ENCODE data around the gene IL19.
"Not testable (repeated sequence)": the region's sequence is repeated elsewhere in the genome, so short reads cannot be mapped to it uniquely, and the experiment has no call there.

The IL19 gene

DNA sequence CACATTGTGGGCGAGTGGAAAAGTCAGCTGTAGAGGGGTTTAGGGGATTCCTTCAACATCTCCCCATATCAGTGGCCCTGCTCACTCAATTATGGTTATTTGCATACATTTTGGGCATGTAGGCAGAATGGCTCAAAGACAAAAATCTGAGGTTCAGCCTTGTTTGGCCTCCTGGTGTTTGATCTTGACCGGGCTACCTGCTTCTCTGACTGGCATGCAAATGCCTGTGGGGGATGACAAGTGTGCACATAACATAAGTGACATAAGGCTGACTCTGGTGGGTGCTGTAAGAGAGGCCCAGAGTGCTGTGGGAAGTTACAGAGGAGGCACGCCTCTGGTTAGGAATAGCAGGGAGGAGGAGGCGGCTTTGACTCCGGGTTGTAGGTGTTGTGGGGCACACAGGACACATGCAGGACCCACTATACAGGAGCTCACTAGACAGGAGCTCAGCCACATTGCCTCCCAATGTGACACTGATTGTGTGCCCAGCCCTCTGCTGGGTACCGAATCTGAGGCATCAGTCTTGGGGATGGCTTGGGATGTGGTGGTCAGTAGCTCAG, 29.4 kb upstream of the IL19 start:
- DNase-seq (ENCODE audit: low read depth): no peak

DNA sequence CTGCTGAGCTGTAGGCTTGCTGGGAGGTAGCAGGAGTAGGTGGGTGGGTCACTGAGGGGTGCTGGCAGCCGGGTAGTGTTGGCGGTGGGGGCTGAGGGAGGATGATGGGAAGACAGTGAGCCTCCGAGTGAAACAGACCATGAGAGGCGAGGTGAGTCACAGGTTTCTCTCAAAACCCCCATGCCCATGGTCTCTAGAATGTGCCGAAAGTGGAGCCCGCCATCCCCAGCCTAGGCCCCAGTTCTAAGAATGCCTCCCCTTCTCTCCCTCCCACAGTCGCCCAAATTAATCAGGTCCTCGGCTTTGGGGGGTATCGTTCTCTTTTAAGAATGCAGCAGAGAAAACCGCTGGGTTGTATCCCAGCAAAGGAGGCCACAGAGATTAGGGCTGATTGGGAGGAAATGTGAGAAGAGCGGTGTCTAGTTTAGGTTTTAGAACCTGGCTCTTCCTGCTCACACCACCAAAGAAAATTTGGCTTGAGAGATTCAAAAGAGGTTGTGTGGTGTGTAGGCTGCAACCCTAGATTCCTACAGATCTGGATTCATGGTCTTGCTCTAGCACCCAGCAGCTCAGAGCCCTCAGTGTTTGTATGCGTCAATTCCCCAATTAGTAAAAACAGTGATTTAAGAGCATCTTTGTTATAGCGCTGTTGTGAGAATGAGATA, 27.7 kb upstream of the IL19 start:
- DNase-seq (ENCODE audit: low read depth): no peak

DNA sequence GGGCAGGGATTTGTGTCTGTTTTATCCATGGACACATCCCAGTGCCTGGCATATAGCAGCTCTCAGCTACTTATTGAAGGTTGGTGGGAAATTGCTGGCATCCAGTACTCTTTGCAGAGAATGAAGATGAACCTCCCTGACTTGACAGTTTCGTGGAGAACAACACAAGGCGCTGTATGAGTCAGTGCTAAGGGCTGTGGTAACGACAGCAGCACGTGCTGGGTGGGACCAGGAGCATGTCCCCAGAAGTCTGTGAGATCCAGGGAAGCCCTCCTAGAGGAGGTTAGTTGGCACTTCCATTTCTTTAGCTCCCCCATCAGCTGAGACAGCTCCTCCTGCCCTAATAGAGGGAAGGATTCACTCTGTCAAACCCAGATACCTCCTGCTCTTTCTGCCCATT, 25.9 kb upstream of the IL19 start:
- DNase-seq (ENCODE audit: low read depth): no peak

DNA sequence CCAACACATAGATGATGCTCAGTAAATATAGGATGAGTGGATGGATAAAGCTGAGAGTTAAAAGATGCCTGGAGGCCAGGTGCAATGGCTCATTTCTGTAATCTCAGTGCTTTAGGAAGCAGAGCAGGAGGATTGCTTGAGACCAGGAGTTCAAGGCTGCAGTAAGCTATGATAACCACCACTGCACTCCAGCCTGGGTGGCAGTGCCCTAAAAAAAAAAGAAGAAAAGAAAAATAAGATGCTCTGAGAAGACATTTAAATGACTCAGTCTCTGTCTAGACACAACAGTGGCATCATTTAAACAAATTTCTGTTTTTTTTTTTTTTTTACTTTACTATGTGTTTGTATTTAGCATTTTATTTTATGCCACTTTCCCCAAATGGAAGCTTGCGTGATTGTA, 25.3 kb upstream of the IL19 start:
- DNase-seq (ENCODE audit: low read depth): no peak

DNA sequence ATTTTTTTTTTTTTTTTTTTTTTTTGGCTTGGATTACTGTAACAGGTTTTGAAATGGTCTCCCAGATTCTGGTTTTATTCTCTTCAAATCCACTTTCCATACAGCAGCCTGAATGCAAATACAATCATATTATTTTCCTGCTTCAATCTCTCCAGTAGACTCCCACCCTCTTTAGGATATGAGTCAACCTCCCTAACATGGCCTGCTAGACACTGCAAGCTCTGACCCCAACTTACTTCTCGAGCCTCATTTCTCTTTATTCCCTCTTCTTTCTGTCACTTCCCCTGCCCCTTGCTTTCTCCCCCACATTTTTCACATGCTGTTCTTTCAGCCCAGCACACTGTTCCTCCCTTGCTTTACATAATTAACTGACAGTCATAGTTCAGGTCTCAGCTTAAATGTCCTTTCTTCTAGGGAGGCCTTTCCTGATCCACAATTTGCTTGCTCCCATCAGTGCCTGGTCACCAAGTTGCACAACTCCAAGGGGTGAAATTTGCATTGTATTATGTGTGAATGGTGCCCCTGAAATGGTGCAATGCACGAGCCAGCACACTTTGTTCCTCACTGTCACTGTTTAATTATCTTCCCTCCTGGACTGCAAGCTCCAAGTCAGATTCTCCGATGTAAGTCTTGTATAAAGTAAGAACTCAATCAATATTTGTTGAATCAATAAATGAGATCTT, 22.1 kb upstream of the IL19 start:
- DNase-seq (ENCODE audit: low read depth): no peak

DNA sequence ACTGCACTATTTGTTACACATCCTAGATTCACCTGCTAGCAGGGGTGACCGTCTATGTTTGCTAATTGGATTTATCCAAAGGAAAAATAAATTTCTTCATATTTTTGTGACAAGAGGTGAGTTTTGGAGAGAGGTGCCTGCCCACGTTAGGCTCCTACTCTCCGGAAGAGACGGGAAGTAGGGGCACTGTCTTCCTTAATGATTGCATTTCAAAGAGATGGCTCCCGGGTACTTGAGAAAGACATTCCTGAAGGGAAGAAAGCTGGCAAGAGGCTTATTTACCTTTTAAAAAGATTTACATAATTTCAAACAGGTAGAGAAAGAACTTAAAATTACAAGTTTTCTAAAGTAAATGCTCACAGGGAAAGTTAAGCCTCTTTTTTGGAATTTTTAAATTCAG, 18.7 kb upstream of the IL19 start:
- DNase-seq (ENCODE audit: low read depth): no peak

DNA sequence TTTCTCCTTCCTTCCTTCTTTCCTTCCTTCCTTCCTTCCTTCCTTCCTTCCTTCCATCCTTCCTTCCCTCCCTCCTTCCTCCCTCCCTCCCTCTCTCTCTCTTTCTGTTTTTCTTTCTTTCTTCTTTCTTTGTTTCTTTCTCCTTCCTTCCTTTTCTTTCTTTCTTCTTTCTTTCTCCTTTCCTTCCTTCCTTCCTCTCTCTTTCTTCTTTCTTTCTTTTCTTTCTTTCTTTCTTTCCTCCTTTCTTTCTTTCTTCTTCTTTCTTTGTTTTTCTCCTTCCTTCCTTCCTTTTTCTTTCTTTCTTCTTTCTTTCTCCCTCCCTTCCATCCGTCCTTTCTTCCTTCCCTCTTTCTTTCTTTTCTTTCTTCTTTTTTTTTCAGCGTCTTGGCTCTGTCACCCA, 18.1 kb upstream of the IL19 start:
- no peak for DNase-seq (ENCODE audit: low read depth)

DNA sequence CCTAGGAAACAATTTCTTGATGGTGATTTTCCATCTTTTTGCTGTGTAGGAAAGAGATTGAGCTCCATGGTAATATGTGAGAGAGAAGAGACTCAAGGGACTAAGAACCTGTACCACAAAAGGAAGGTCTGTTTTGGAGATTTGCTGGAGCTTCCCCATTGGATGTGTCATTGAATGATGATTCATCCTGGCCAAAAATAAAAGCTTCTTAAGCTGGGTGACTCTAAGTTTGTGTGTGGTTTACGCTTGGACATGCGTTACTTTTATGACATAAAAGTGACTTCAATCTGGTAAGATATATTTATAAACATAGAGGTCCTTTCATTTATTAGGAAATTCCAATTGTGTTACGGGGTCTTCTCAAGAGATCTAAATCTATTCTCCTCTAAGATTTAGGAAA, 17.4 kb upstream of the IL19 start:
- DNase-seq (ENCODE audit: low read depth): no peak

DNA sequence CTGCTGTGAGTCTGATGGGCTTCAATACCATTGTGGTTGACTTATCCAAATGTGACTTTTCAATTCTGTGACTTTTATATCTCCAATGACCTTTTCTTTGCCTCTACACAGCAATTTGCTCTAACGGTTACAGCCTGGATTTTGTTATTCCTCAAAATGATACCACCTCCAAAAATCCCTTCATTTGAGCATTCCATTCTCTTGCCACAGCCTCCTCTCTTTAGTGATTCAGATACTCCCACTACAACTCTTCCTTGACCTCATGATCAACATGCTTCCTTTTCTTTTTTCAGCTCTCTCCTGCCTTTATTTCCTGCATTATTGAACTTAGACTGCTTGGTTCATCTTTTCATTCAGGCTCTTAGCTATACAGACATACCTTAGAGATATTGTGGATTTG, 16.6 kb upstream of the IL19 start:
- DNase-seq (ENCODE audit: low read depth): no peak

DNA sequence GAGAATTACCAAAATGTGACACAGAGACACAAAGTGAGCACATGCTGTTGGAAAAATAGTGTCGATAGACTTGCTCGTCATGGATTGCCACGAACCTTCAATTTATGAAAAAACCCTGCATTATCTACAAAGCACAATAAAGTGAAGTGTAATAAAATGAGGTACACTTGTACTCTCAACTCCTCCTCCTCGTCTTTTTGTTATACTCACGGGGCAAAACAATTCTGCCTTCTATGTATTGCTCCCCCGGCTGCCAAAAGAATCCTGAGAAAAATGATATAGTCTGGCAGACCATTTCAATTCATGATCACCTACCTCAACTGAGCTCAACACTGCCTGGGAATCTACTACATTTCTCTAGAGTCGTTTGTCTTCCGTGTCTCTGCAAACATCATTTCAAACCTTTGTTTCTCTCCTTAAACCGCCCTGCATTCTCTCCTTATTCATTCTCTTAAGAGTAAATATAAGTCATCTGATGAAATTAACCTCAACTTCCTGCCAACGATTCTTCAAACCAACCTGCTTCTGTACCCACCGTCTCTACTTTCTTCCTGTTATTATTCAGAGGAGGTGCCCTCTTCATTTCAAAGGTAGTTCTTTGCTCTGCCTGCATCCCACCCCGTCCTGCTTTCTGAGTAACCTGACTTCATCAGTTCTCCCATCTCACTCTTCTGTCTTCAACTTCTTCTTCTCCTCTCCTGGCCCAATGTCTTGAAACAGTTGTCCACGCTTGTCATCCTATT, 12.9 kb upstream of the IL19 start:
- no peak for DNase-seq (ENCODE audit: low read depth)

DNA sequence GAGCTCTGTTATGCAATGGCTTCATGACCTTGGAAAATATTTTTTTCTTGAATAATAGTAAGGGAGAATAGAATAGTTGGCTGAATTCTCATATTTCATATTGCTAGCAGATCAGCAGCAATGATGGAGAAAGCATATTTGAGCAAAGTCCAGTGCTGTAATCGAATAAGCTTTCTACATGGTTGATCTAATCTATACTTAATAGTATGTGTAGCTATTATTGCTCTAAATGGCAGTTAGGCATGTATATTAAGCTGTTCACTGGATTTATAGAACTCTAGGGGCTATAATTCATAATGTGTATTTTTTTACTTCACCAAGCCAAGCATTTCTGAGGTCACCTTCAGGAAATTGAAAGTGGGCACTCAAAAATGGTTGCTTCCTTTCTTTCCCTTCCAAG, 10.0 kb upstream of the IL19 start:
- DNase-seq (ENCODE audit: low read depth): no peak

DNA sequence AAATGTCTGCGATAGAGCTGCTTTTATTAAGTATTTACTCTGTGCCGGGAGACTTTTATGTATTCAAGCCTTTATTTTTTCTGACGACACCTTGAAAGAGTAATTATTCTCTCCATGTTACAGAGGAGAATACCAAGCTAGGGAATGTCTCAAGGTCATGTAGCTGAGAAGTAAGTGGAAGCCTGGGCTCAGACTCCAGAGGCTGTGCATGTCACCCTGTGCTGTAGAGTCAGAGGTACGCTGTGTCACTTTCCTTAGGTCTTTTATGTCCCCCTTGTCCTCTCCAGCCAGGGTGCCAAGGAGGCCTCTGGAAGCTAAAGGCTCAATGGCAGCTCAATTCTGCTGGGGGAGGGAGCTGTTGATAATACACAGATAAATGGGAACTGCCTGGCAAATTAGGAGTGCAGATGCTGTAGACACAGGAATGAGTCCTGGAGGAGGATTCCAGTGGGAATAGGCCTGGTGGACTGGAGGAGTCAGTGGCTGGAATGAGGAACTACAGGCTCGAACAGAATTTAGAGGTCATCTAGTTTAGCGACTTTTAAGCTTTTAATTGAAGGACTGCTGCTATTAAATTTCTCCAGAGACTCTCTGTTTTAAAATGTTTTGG, 9.3 kb upstream of the IL19 start:
- no peak for DNase-seq (ENCODE audit: low read depth)

DNA sequence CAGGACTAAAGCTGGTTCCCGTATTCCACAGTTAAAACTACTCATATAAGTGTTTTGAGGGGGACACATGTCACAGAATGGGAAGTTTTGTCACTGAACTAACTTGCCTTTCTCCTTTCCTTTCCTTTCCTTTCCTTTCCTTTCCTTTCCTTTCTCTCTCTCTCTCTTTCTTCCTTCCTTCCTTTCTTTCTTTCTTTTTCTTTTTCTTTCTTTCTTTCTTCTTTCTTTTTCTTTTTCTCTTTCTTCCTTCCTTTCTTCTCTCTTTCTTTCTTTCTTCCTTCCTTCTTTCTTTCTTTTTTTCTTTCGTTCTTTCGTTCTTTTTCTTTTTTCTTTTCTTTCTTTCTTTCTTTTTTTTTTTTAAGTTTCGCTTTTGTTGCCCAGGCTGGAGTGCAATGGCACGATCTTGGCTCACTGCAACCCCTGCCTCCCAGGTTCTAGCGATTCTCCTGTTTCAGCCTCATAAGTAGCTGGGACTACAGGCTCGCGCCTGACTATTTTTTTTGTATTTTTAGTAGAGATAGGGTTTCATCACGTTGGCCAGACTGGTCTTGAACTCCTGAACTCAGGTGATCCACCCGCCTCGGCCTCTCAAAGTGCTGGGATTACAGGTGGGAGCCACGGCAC, 7.7 kb upstream of the IL19 start:
- DNase-seq (ENCODE audit: low read depth): not testable (repeated sequence)

DNA sequence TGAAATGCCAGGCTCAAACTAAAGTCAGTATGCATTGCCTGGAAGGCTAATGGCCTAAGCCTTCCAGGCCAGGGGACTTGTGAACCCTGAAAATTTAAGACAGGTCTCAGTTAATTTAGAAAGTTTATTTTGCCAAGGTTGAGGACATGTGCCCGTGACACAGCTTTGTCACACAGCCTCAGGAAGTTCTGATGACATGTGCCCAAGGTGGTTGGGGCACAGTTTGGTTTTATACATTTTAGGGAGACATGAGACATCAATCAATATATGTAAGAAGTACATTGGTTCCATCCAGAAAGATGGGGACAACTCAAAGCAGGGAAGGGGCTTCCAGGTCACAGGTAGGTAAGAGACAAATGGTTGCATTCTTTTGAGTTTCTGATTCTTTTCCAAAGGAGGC, 4.8 kb upstream of the IL19 start:
- not testable (repeated sequence) for DNase-seq (ENCODE audit: low read depth)

DNA sequence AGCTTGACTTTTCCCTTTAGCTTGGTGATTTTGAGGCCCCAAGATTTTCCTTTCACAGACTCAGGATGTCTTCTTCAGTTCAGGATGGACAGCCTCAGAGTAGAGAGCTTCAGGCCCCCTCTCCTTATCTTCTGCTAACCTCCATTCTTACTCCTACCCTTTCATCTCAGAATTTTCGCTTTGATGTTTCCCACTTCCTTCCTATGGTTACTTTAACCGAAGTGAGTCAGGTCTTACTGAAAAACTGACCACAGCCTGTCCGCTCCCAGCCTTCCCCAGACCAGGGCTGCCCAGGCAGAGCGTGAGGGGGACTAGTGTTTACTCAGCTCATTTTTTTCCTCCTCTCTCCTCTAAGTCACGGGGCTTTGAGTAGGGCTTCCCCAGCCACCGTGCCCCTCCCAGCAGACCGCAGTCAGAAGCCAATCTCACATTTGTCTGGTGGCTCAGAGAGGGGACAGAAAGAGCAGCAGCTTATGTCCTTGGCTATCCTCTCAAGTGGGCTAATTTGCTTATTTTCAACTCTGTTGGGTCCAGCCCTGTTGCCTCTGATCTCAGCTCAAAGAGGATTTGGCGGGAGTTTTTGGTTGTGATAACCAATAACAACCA, 4.2 kb upstream of the IL19 start:
- peak; percentile 53 for DNase-seq (ENCODE audit: low read depth)

DNA sequence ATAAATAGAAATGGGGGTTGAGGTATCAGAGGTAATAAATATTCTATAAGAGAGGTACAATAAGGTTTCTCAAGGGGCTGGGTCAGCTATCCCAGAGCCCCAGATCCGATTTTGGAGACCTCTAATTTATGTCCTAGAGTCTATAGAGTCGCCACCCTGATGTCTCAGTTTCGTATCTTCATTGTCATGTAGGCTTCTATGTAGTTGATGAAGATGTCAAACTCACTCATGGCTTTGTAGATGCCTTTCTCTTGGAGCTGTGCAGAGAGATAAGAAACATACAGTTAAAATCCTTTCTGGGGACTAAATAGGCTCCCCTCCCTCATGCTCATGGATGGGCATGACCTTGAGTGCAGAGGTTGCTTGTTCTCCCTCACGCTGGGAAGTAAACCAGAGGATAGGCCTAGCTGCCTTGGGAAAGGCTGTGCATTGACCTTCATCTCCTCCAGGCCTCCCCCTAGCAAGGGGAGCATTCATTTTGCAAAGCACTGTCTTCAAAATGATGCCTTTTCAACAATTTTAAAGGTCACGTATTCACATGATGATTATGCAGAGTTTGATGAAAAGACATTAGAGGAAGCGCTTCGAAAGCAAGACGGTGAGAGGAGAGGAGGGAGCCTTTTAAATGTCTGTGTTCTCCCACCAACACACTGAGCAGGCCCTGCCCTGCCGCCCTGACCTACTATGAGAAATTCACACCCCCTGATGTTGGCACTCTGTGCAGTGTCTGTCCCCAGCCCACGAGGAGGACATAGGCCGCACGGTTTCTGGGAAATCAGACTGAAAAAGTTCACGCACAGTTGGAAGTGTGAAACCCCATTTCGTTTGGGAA, 1.9 kb upstream of the IL19 start:
- DNase-seq (ENCODE audit: low read depth): no peak

DNA sequence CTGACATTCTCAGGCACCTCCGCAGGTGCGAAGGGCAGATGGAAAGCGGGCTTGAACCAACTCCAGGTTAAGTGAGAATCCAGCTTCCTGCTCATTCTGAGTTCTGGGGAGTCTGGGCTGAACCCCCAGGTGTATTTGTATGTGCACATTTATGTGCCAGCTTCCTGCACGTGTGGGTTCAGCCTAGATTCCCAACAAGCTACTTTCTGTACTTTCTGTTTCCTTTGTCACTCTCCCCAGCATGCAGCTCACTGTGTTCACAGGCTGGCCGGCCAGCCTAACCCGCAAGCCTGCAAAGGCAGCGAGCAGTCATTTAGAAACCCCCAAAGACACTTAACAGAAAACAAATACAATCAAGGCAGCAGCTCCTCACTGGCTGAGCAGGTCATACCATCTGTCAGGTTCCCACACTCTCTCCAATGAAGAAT, 1.3 kb upstream of the IL19 start:
- DNase-seq (ENCODE audit: low read depth): peak; percentile 31

DNA sequence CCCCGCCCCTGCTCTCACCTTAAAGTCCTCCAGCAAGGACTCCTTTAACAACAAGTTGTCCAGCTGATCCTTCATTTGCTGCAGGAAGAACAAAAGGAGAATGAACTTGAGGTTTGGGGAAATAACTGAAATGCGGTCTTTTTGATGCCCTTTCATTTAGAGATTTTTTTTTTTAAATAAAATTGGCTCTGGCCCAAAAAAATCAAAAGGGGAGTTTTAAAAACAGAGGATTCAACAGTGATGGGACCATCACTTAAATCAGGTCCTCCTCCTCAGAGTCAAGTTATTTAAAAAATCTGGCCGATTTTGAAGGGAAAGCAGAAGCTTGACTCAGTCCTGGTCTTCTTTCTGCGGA, 742 bp downstream of the IL19 start:
- DNase-seq (ENCODE audit: low read depth): no peak

DNA sequence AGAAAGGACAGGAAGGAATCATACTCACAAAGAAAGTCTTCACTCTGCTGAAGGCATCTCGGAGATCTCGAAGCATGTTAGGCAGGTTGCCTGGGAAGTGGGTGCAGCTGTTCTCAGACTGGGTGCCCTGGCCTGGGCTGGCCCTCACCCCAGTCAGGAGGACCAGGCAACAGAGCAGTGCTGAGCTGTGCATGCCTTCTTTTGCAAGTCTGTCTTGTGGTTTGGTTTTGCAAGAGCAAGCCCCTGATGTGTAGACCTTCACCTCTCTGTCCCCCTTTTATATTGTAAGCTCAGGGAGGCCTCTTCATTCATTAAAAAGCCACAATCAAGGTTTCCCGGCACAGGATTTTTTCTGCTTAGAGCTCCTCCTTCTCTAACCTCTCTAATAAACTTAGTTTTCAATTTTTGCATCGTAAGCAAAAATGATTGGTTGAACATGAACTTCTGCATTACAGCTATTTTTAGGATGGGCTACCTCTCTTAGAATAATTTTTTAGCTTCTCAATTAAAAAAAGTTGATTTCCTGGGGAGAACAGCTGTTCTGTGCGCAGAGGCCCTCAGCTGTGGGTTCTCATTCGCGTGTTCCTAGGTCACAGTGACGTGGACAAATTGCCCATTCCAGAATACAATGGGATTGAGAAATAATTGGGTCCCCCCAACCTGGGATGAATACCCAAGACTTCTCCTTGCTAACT, 1.8 kb downstream of the IL19 start, which contains the start of gene IL10:
TSS of gene IL10 (minus strand) at position 252 of the 695 bp plus-strand sequence. CDS start at position 193, 59 bp downstream.
- DNase-seq (ENCODE audit: low read depth): no peak

DNA sequence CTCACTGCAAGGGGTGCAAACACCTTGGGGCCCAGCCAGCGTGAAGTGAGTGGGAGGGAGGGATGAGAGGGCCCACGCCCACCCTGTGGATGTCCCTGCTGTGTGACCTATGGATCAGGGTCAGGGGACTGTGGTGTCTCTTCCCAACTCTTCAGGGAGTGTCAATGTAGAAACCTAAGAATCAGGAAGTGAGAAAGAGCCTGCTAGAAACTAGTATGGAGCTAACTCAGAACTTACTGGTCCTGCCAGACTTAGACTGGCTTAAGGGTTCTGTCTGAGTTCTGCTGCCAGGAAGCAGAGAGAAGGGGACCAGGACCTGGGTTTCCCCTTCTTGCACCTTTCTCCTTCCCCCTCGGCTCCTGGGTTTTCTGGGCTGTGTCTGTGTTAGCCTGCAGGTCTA, 3.5 kb downstream of the IL19 start:
- no peak for DNase-seq (ENCODE audit: low read depth)

All from activated T-helper 9 cell treated with anti-CD3 and anti-CD28 coated beads, Interleukin-2, amount 50 U/mL, for 16 hours (primary cell).